CD1c-positive myeloid dendritic cell (primary cell): Measurements from ENCODE around the gene ANG.

Experiments
- DNase-seq: peaks from one replicate; pipeline ENCODE4 v3.0.0-alpha.2; 2016; ENCODE audit errors: extremely low spot score

Gene ANG

GRCh38 chr14:20675669-20676068, 12.9 kb upstream of the ANG start:
- no peak for DNase-seq

- DNase-seq = no peak
Measured at GRCh38 chr14:20676072-20676471, 12.5 kb upstream of the ANG start.

- DNase-seq = no peak
Measured at GRCh38 chr14:20679907-20680306, 8.7 kb upstream of the ANG start.

- no peak for DNase-seq
Measured at GRCh38 chr14:20680363-20680762, 8.2 kb upstream of the ANG start.

GRCh38 chr14:20680843-20681347, 7.7 kb upstream of the ANG start:
- no peak for DNase-seq

GRCh38 chr14:20681348-20682126, 7.0 kb upstream of the ANG start:
- peak; percentile 88 for DNase-seq

- DNase-seq = no peak
Measured at GRCh38 chr14:20682127-20682434, 6.5 kb upstream of the ANG start.

GRCh38 chr14:20682435-20683124, 6.0 kb upstream of the ANG start:
- peak; percentile 89 for DNase-seq

GRCh38 chr14:20683125-20683890, 5.3 kb upstream of the ANG start:
- peak; percentile 76 for DNase-seq

GRCh38 chr14:20683891-20684661, 4.5 kb upstream of the ANG start, which contains the start of gene RNASE4:
RNASE4 (plus strand) TSS chr14:20684560; CDS start chr14:20699372, 14,812 bp downstream.
- DNase-seq = peak; percentile 81

- peak; percentile 39 for DNase-seq
Measured at GRCh38 chr14:20684662-20685456, 3.7 kb upstream of the ANG start.

GRCh38 chr14:20686386-20687143, 2.0 kb upstream of the ANG start:
- DNase-seq = no peak

GRCh38 chr14:20687362-20688166, 1.0 kb upstream of the ANG start:
- DNase-seq = no peak

GRCh38 chr14:20690848-20691640, 2.5 kb downstream of the ANG start:
- DNase-seq = peak; percentile 84

- peak; percentile 19 for DNase-seq
Measured at GRCh38 chr14:20692116-20692751, 3.7 kb downstream of the ANG start.

- no peak for DNase-seq
Measured at GRCh38 chr14:20696764-20697163, 8.2 kb downstream of the ANG start.

- peak; percentile 88 for DNase-seq
Measured at GRCh38 chr14:20697273-20698017, 8.9 kb downstream of the ANG start.
